ENCODE results near the gene CLMN. TPM values are rescaled to one million over a fixed set of nuclear protein-coding genes. Genes with fewer than 3 reads are reported as not detected.
"Not testable (repeated sequence)": the region's sequence is repeated elsewhere in the genome, so short reads cannot be mapped to it uniquely, and the experiment has no call there.

CLMN gene
- total and polyA plus RNA-seq, 4 donors, result 4.5 to 33.5 (median 11.7) TPM

GRCh38 chr14:95206534-95206933 is 113.2 kb downstream of the CLMN start:
- Histone ChIP-seq H3K27me3 (ENCODE audit: control insufficient read depth in 3 of 3, insufficient read depth in 3 of 3, low read length in 2 of 3) (no peaks in the 10 kb centered on the region), H3K9me3 (ENCODE audit: control insufficient read depth in 4 of 4, insufficient read depth in 3 of 4, low read length in 3 of 4) (peaks cover 0 to 5% (median under 1%) of the 10 kb centered on the region in 4 donors), H3K4me3 (no peak overlapping the region), H3K4me1 (ENCODE audit: control insufficient read depth in 5 of 5, insufficient read depth in 5 of 5, low read length in 5 of 5) (no peaks in the 10 kb centered on the region), H3K27ac (ENCODE audit: low read depth in 1 of 2, low read length in 1 of 2) (no peak overlapping the region), H3K9ac (ENCODE audit: insufficient read depth in 1 of 2, low read length in 2 of 2) (no peak overlapping the region), H3K36me3 (ENCODE audit: control insufficient read depth in 4 of 4, insufficient read depth in 4 of 4, low read length in 4 of 4) (peaks cover 2 to 12% (median 4%) of the 10 kb centered on the region in 4 donors)
- whole genome bisulfite sequencing, 2 donors, result 92 to 94% methylated on average over 2 of the region's 2 CpGs
- TF ChIP-seq, protein P1, sequence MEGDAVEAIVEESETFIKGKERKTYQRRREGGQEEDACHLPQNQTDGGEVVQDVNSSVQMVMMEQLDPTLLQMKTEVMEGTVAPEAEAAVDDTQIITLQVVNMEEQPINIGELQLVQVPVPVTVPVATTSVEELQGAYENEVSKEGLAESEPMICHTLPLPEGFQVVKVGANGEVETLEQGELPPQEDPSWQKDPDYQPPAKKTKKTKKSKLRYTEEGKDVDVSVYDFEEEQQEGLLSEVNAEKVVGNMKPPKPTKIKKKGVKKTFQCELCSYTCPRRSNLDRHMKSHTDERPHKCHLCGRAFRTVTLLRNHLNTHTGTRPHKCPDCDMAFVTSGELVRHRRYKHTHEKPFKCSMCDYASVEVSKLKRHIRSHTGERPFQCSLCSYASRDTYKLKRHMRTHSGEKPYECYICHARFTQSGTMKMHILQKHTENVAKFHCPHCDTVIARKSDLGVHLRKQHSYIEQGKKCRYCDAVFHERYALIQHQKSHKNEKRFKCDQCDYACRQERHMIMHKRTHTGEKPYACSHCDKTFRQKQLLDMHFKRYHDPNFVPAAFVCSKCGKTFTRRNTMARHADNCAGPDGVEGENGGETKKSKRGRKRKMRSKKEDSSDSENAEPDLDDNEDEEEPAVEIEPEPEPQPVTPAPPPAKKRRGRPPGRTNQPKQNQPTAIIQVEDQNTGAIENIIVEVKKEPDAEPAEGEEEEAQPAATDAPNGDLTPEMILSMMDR (IDR thresholded peaks at IDR 0.05; ENCODE audit: control extremely low read depth, extremely low read depth), result no peak
- no peak for DNase-seq
- ATAC-seq (ENCODE audit: insufficient read depth, low FRiP score), result no peak

DNA sequence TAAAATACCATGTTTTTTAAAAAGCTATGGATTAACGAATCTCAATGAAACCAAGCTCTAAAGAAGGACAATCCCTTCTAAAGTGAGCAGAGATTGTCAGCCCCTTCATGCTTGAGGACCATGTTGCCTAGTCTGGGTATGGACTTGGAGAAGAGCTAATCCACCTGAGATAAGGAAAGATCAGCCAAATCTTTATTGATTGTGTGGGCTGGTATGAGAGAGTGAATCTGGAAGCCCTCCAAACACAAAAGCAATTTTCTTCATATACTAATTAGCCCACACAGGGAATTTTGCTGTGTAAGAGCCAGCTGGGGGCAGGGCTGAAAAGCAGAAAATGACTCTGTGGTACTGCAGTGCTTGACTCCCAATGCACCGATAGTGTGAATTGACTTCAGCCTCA is 115.0 kb downstream of the CLMN start:
- peaks cover 0 to 5% (median under 1%) of the 10 kb centered on the region in 4 donors for H3K9me3 ChIP-seq (ENCODE audit: control insufficient read depth in 4 of 4, insufficient read depth in 3 of 4, low read length in 3 of 4)
- ATAC-seq (ENCODE audit: insufficient read depth, low FRiP score), result no peak
- H3K4me1 ChIP-seq (ENCODE audit: control insufficient read depth in 5 of 5, insufficient read depth in 5 of 5, low read length in 5 of 5), result peaks cover 0 to 7% (median 0%) of the 10 kb centered on the region in 5 donors
- H3K9ac ChIP-seq (ENCODE audit: insufficient read depth in 1 of 2, low read length in 2 of 2), result no peak overlapping the region
- DNase-seq, result no peak
- peaks cover 2 to 12% (median 4%) of the 10 kb centered on the region in 4 donors for H3K36me3 ChIP-seq (ENCODE audit: control insufficient read depth in 4 of 4, insufficient read depth in 4 of 4, low read length in 4 of 4)
- TF ChIP-seq, protein P1 (IDR thresholded peaks at IDR 0.05; ENCODE audit: control extremely low read depth, extremely low read depth), result no peak
- 91 to 92% methylated on average over 2 of the region's 2 CpGs for WGBS, 2 donors
- H3K27me3 ChIP-seq (ENCODE audit: control insufficient read depth in 3 of 3, insufficient read depth in 3 of 3, low read length in 2 of 3), result no peaks in the 10 kb centered on the region
- no peak overlapping the region for H3K4me3 ChIP-seq
- no peak overlapping the region for H3K27ac ChIP-seq (ENCODE audit: low read depth in 1 of 2, low read length in 1 of 2)

GRCh38 chr14:95201745-95202144 is 118.0 kb downstream of the CLMN start:
- not testable (repeated sequence) for H3K27ac ChIP-seq (ENCODE audit: low read depth in 1 of 2, low read length in 1 of 2); H3K9ac ChIP-seq (ENCODE audit: insufficient read depth in 1 of 2, low read length in 2 of 2); DNase-seq; H3K4me1 ChIP-seq (ENCODE audit: control insufficient read depth in 5 of 5, insufficient read depth in 5 of 5, low read length in 5 of 5); H3K9me3 ChIP-seq (ENCODE audit: control insufficient read depth in 4 of 4, insufficient read depth in 3 of 4, low read length in 3 of 4); H3K27me3 ChIP-seq (ENCODE audit: control insufficient read depth in 3 of 3, insufficient read depth in 3 of 3, low read length in 2 of 3); ATAC-seq (ENCODE audit: insufficient read depth, low FRiP score); H3K4me3 ChIP-seq
- WGBS, 2 donors, result 93 to 95% methylated on average over 2 of the region's 2 CpGs
- peaks cover 2 to 12% (median 4%) of the 10 kb centered on the region in 4 donors for H3K36me3 ChIP-seq (ENCODE audit: control insufficient read depth in 4 of 4, insufficient read depth in 4 of 4, low read length in 4 of 4)

GRCh38 chr14:95200404-95200803 is 119.3 kb downstream of the CLMN start:
- Histone ChIP-seq H3K36me3 (ENCODE audit: control insufficient read depth in 4 of 4, insufficient read depth in 4 of 4, low read length in 4 of 4) (peaks cover 2 to 12% (median 4%) of the 10 kb centered on the region in 4 donors), H3K4me1 (ENCODE audit: control insufficient read depth in 5 of 5, insufficient read depth in 5 of 5, low read length in 5 of 5) (peaks cover 0 to 11% (median 2%) of the 10 kb centered on the region in 5 donors), H3K9ac (ENCODE audit: insufficient read depth in 1 of 2, low read length in 2 of 2) (no peak overlapping the region), H3K9me3 (ENCODE audit: control insufficient read depth in 4 of 4, insufficient read depth in 3 of 4, low read length in 3 of 4) (peaks cover 0 to 5% (median under 1%) of the 10 kb centered on the region in 4 donors), H3K4me3 (no peak overlapping the region), H3K27me3 (ENCODE audit: control insufficient read depth in 3 of 3, insufficient read depth in 3 of 3, low read length in 2 of 3) (no peaks in the 10 kb centered on the region), H3K27ac (ENCODE audit: low read depth in 1 of 2, low read length in 1 of 2) (no peak overlapping the region)
- ATAC-seq (ENCODE audit: insufficient read depth, low FRiP score) (peak; percentile 82), DNase-seq (peak; percentile 77 to 86 (median 82))
- WGBS, 2 donors, result 68 to 85% methylated on average over 7 of the region's 7 CpGs
- TF ChIP-seq, protein P1 (IDR thresholded peaks at IDR 0.05; ENCODE audit: control extremely low read depth, extremely low read depth), result no peak

Measured in lung (tissue), 12 donors.